ENCODE results near the gene LPAR5.

LPAR5 gene

GRCh38 chr12:6570264-6570887, 65.4 kb downstream of the LPAR5 start:
- TF ChIP-seq ELF4 (IDR thresholded peaks at IDR 0.05) (no peak), FOXA1 (IDR thresholded peaks at IDR 0.05) (no peak), L3MBTL2 (conservative IDR thresholded peaks at IDR 0.05) (no peak), ZNF384 (IDR thresholded peaks at IDR 0.05) (no peak), BHLHE40 (IDR thresholded peaks at IDR 0.05; ENCODE audit: borderline replicate concordance) (no peak), TARDBP (IDR thresholded peaks at IDR 0.05) (no peak), FOXK2 (IDR thresholded peaks at IDR 0.05) (no peak), CTBP1 (IDR thresholded peaks at IDR 0.05; ENCODE audit: borderline replicate concordance) (no peak), HDGF (IDR thresholded peaks at IDR 0.05; ENCODE audit: borderline replicate concordance) (no peak), FOXM1 (IDR thresholded peaks at IDR 0.05; ENCODE audit: borderline replicate concordance) (no peak), LEF1 (IDR thresholded peaks at IDR 0.05; ENCODE audit: borderline replicate concordance) (no peak), SUZ12 (IDR thresholded peaks at IDR 0.05) (no peak)
- TF ChIP-seq, protein P1, sequence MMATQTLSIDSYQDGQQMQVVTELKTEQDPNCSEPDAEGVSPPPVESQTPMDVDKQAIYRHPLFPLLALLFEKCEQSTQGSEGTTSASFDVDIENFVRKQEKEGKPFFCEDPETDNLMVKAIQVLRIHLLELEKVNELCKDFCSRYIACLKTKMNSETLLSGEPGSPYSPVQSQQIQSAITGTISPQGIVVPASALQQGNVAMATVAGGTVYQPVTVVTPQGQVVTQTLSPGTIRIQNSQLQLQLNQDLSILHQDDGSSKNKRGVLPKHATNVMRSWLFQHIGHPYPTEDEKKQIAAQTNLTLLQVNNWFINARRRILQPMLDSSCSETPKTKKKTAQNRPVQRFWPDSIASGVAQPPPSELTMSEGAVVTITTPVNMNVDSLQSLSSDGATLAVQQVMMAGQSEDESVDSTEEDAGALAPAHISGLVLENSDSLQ (IDR thresholded peaks at IDR 0.05), result no peak
- CTCF ChIA-PET, result interaction anchor here (0.8 to 2.3 kb wide), 12 partner anchors 12 to 182 kb away, joined by 3 to 13 read pairs (median 4); partner anchors contain the start of gene LPAR5
- peak; percentile 69 for DNase-seq (ENCODE audit: extremely low spot score)
- POLR2A ChIA-PET, result interaction anchor here (0.6 to 1.5 kb wide), 9 partner anchors 13 to 321 kb away, joined by 3 to 4 read pairs (median 3); partner anchors contain the start of genes GAPDH and MRPL51

- POLR2A ChIA-PET, result interaction anchor here (0.6 to 1.2 kb wide), 6 partner anchors 36 to 321 kb away, joined by 3 to 4 read pairs (median 3); partner anchors contain the start of genes GAPDH and MRPL51
- TF ChIP-seq SP1 (IDR thresholded peaks at IDR 0.05) (no peak), SUZ12 (IDR thresholded peaks at IDR 0.05) (no peak), HDGF (IDR thresholded peaks at IDR 0.05; ENCODE audit: borderline replicate concordance) (no peak), TARDBP (IDR thresholded peaks at IDR 0.05) (no peak), NFRKB (IDR thresholded peaks at IDR 0.05) (no peak), L3MBTL2 (conservative IDR thresholded peaks at IDR 0.05) (no peak), ARNT (IDR thresholded peaks at IDR 0.05) (no peak), LEF1 (IDR thresholded peaks at IDR 0.05; ENCODE audit: borderline replicate concordance) (no peak)
- no peak for DNase-seq (ENCODE audit: extremely low spot score)
- CTCF ChIA-PET, result interaction anchor here (0.8 to 2.3 kb wide), 5 partner anchors 11 to 26 kb away, joined by 4 to 13 read pairs (median 4); no protein-coding TSS in a partner anchor
Measured at GRCh38 chr12:6569786-6570185, 66.0 kb downstream of the LPAR5 start.

DNA sequence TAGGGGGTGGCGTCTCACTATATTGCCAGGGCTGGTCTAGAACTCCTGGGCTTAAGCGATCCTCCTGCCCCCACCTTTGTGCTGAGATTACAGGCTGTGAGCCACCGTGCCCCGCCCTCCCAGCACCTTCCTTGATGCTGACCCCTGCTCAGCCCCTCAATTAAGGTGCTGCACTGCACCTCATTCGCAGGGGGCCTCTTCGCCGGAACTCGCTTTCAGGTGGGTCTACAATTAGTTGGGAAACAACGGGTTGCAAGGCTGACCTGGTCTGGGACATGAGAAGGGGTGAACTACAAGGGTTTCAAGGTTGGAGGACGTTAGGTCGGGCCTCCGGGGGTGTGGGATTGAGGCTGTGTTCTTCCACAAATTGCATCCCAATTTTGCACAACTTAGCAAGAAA, 66.4 kb downstream of the LPAR5 start:
- CTCF ChIA-PET, result no interaction called here
- TF ChIP-seq ZNF384 (IDR thresholded peaks at IDR 0.05) (no peak), NFRKB (IDR thresholded peaks at IDR 0.05) (no peak), ELF4 (IDR thresholded peaks at IDR 0.05) (no peak), L3MBTL2 (conservative IDR thresholded peaks at IDR 0.05) (no peak), SP1 (IDR thresholded peaks at IDR 0.05) (no peak), LEF1 (IDR thresholded peaks at IDR 0.05; ENCODE audit: borderline replicate concordance) (no peak), FOXM1 (IDR thresholded peaks at IDR 0.05; ENCODE audit: borderline replicate concordance) (no peak), HDGF (IDR thresholded peaks at IDR 0.05; ENCODE audit: borderline replicate concordance) (no peak), CTBP1 (IDR thresholded peaks at IDR 0.05; ENCODE audit: borderline replicate concordance) (no peak), FOXK2 (IDR thresholded peaks at IDR 0.05) (no peak), ARNT (IDR thresholded peaks at IDR 0.05) (no peak), TARDBP (IDR thresholded peaks at IDR 0.05) (no peak)
- TF ChIP-seq, protein P1 (IDR thresholded peaks at IDR 0.05), result no peak
- POLR2A ChIA-PET, result interaction anchor here (0.9 to 2.6 kb wide), 8 partner anchors 11 to 183 kb away, joined by 3 to 34 read pairs (median 6); partner anchors contain the start of gene MLF2

More for the DNA sequence above, 66.4 kb downstream of the LPAR5 start:
- no peak for DNase-seq (ENCODE audit: extremely low spot score)

Measured in HEK293T (cell line).